DOHH2 (cell line): ENCODE data around the gene GIPC3.

Experiments
- H3F3A ChIP-seq: fragments of 200-600 bp; sonication (generic), shearing (Covaris generic); 2 replicates; pipeline ENCODE4 v1.6.0; 2016; ENCODE audit warnings: antibody characterized with exemption, mild to moderate bottlenecking; ENCODE audit not compliant: control insufficient read depth, insufficient read depth
- H3K27ac ChIP-seq: fragments of 200-600 bp; sonication (generic); 2 replicates; pipeline ENCODE4 v1.5.1; 2014; ENCODE audit warnings: low read depth, mild to moderate bottlenecking, low read length, moderate library complexity
- H3K27me3 ChIP-seq: fragments of 200-600 bp; sonication (generic); 2 replicates; pipeline ENCODE4 v1.6.1; 2014; ENCODE audit warnings: mild to moderate bottlenecking, low read length, mixed read lengths; ENCODE audit not compliant: control insufficient read depth
- H3K36me3 ChIP-seq: fragments of 200-600 bp; sonication (generic); 2 replicates; pipeline ENCODE4 v1.6.1; 2014; ENCODE audit warnings: mild to moderate bottlenecking, low read length, moderate library complexity, mixed read lengths; ENCODE audit not compliant: control insufficient read depth
- H3K4me1 ChIP-seq: fragments of 200-600 bp; sonication (generic); 2 replicates; pipeline ENCODE4 v1.6.1; 2014; ENCODE audit warnings: mild to moderate bottlenecking, low read length, mixed read lengths; ENCODE audit not compliant: control insufficient read depth
- H3K4me2 ChIP-seq: fragments of 200-600 bp; sonication (generic); 2 replicates; pipeline ENCODE4 v1.6.0; 2014; ENCODE audit warnings: mild to moderate bottlenecking, low read length, moderate library complexity
- H3K4me3 ChIP-seq: fragments of 200-600 bp; sonication (generic); 2 replicates; pipeline ENCODE4 v1.5.1; 2014; ENCODE audit warnings: mild to moderate bottlenecking, low read length, mixed read lengths
- H3K79me2 ChIP-seq: fragments of 200-600 bp; sonication (generic); 2 replicates; pipeline ENCODE4 v1.6.1; 2014; ENCODE audit warnings: mild to moderate bottlenecking, low read length, mixed read lengths; ENCODE audit not compliant: control insufficient read depth
- H3K9me2 ChIP-seq: fragments of 200-600 bp; sonication (generic); replicated peaks from 2 replicates; pipeline ENCODE4 v1.6.1; 2014; ENCODE audit warnings: mild to moderate bottlenecking, low read length, mixed read lengths; ENCODE audit not compliant: control insufficient read depth
- H3K9me3 ChIP-seq: fragments of 200-600 bp; sonication (generic); 2 replicates; pipeline ENCODE4 v1.6.1; 2014; ENCODE audit warnings: antibody characterized with exemption, low read length, mixed read lengths; ENCODE audit not compliant: control insufficient read depth, insufficient read depth
- H4K20me1 ChIP-seq: fragments of 200-600 bp; sonication (generic); 2 replicates; pipeline ENCODE4 v1.6.0; 2014; ENCODE audit warnings: low read depth, mild to moderate bottlenecking, antibody characterized with exemption, low read length, moderate library complexity; ENCODE audit not compliant: control insufficient read depth, insufficient read depth
- CTCF ChIP-seq: fragments of 200-600 bp; sonication (generic); IDR thresholded peaks from one replicate; pipeline ENCODE4 v1.5.1; 2014; ENCODE audit warnings: antibody characterized with exemption, mild to moderate bottlenecking, low read depth, low read length; ENCODE audit not compliant: poor library complexity, severe bottlenecking
- EZH2phosphoT487 ChIP-seq: fragments of 200-600 bp; sonication (generic); IDR thresholded peaks from 2 replicates; pipeline ENCODE4 v1.6.1; 2017; ENCODE audit warnings: borderline replicate concordance, mild to moderate bottlenecking, antibody characterized with exemption, low read length, moderate library complexity, mixed read lengths

Gene GIPC3

GRCh38 chr19:3548606-3549005, 36.7 kb upstream of the GIPC3 start:
- Histone ChIP-seq H3K36me3 (peaks cover 57% of the 10 kb centered on the region), H4K20me1 (peaks cover 8% of the 10 kb centered on the region; the same call in 1 of the 2 replicates), H3K4me2 (no peak overlapping the region), H3K4me3 (no peak overlapping the region), H3F3A (peaks cover 8% of the 10 kb centered on the region), H3K79me2 (peaks cover 26% of the 10 kb centered on the region), H3K4me1 (peaks cover 16% of the 10 kb centered on the region), H3K9me3 (no peaks in the 10 kb centered on the region), H3K27ac (no peak overlapping the region), H3K9me2 (no peaks in the 10 kb centered on the region), H3K27me3 (no peaks in the 10 kb centered on the region)
- TF ChIP-seq CTCF (no peak), EZH2phosphoT487 (no peak)

GRCh38 chr19:3549816-3550215, 35.5 kb upstream of the GIPC3 start:
- H3K4me3 ChIP-seq = no peak overlapping the region
- peaks cover 17% of the 10 kb centered on the region for H3F3A ChIP-seq
- peaks cover 47% of the 10 kb centered on the region for H3K36me3 ChIP-seq
- no peaks in the 10 kb centered on the region for H3K9me3 ChIP-seq
- H3K4me2 ChIP-seq = no peak overlapping the region
- H3K4me1 ChIP-seq = peaks cover 28% of the 10 kb centered on the region
- peaks cover 8% of the 10 kb centered on the region; the same call in 1 of the 2 replicates for H4K20me1 ChIP-seq
- no peaks in the 10 kb centered on the region for H3K27me3 ChIP-seq
- no peak for TF ChIP-seq CTCF
- TF ChIP-seq EZH2phosphoT487 = no peak
- H3K27ac ChIP-seq = no peak overlapping the region
- H3K9me2 ChIP-seq = no peaks in the 10 kb centered on the region
- H3K79me2 ChIP-seq = peaks cover 34% of the 10 kb centered on the region

GRCh38 chr19:3550947-3551791, 34.1 kb upstream of the GIPC3 start:
- no peak overlapping the region for H3K4me2 ChIP-seq
- peaks cover 41% of the 10 kb centered on the region for H3K4me1 ChIP-seq
- H3K9me3 ChIP-seq = no peaks in the 10 kb centered on the region
- no peak for TF ChIP-seq CTCF
- no peak for TF ChIP-seq EZH2phosphoT487
- H3K27ac ChIP-seq = no peak overlapping the region
- no peaks in the 10 kb centered on the region for H3K9me2 ChIP-seq
- H3K36me3 ChIP-seq = peaks cover 34% of the 10 kb centered on the region
- H3K4me3 ChIP-seq = no peak overlapping the region
- peaks cover 45% of the 10 kb centered on the region for H3K79me2 ChIP-seq
- H4K20me1 ChIP-seq = peaks cover 3% of the 10 kb centered on the region; the same call in 1 of the 2 replicates
- H3F3A ChIP-seq = peaks cover 17% of the 10 kb centered on the region
- H3K27me3 ChIP-seq = no peaks in the 10 kb centered on the region
